Loucy (cell line): Measurements from ENCODE around the gene SLCO2A1.

Experiments
- H2AFZ ChIP-seq: fragments of 200-600 bp; sonication (generic); 2 replicates; pipeline ENCODE4 v1.6.0; 2016; ENCODE audit warnings: antibody characterized with exemption, mild to moderate bottlenecking, low read length, moderate library complexity
- H3F3A ChIP-seq: fragments of 200-600 bp; 2 replicates; pipeline ENCODE4 v1.6.0; 2016; ENCODE audit warnings: antibody characterized with exemption, low read depth, mild to moderate bottlenecking
- H3K27me3 ChIP-seq: fragments of 200-600 bp; sonication (generic); 2 replicates; pipeline ENCODE4 v1.6.1; 2014; ENCODE audit warnings: low read length, mild to moderate bottlenecking; ENCODE audit not compliant: insufficient read depth, poor library complexity, severe bottlenecking
- H3K36me3 ChIP-seq: fragments of 200-600 bp; sonication (generic); 2 replicates; pipeline ENCODE4 v1.6.1; 2016; ENCODE audit warnings: low read length; ENCODE audit not compliant: insufficient read depth
- H3K4me1 ChIP-seq: fragments of 200-600 bp; sonication (generic); 2 replicates; pipeline ENCODE4 v1.5.1; 2014; ENCODE audit warnings: low read length, mild to moderate bottlenecking; ENCODE audit not compliant: insufficient read depth, poor library complexity, severe bottlenecking
- H3K4me2 ChIP-seq: fragments of 200-600 bp; sonication (generic); 2 replicates; pipeline ENCODE4 v1.6.0; 2014; ENCODE audit warnings: antibody characterized with exemption, low read length, low read depth, mild to moderate bottlenecking; ENCODE audit not compliant: poor library complexity, severe bottlenecking
- H3K4me3 ChIP-seq: fragments of 200-600 bp; sonication (generic); 2 replicates; pipeline ENCODE4 v1.5.1; 2014; ENCODE audit warnings: low read length, mild to moderate bottlenecking, mixed read lengths; ENCODE audit not compliant: poor library complexity, severe bottlenecking
- H3K79me2 ChIP-seq: fragments of 200-600 bp; sonication (generic); 2 replicates; pipeline ENCODE4 v1.6.1; 2014; ENCODE audit warnings: low read length; ENCODE audit not compliant: insufficient read depth
- H3K9ac ChIP-seq: fragments of 200-600 bp; sonication (generic); 2 replicates; pipeline ENCODE4 v1.6.0; 2014; ENCODE audit warnings: mild to moderate bottlenecking, low read depth, low read length, moderate library complexity; ENCODE audit not compliant: poor library complexity, severe bottlenecking
- H3K9me2 ChIP-seq: fragments of 200-600 bp; sonication (generic); replicated peaks from 2 replicates; pipeline ENCODE4 v1.6.1; 2016; ENCODE audit warnings: low read depth, low read length, mixed read lengths
- H3K9me3 ChIP-seq: fragments of 200-600 bp; sonication (generic); 2 replicates; pipeline ENCODE4 v1.6.1; 2014; ENCODE audit warnings: mild to moderate bottlenecking, antibody characterized with exemption, low read length, low read depth; ENCODE audit not compliant: insufficient read depth
- H4K20me1 ChIP-seq: fragments of 200-600 bp; sonication (generic); 2 replicates; pipeline ENCODE4 v1.6.0; 2014; ENCODE audit warnings: antibody characterized with exemption, low read length, mild to moderate bottlenecking; ENCODE audit not compliant: insufficient read depth, poor library complexity, severe bottlenecking
- CTCF ChIP-seq: fragments of 200-600 bp; sonication (generic); conservative IDR thresholded peaks from 2 replicates; pipeline ENCODE4 v1.5.1; 2014; ENCODE audit warnings: mild to moderate bottlenecking, antibody characterized with exemption, low read length
- EZH2phosphoT487 ChIP-seq: fragments of 200-600 bp; IDR thresholded peaks from 2 replicates; pipeline ENCODE4 v1.6.1; 2018; ENCODE audit warnings: antibody characterized with exemption, mild to moderate bottlenecking, moderate library complexity, borderline replicate concordance

The SLCO2A1 gene

GRCh38 chr3:134065252-134066157 lies 35.8 kb upstream of the SLCO2A1 start:
- no peak overlapping the region for H3K9ac ChIP-seq
- no peaks in the 10 kb centered on the region for H3F3A ChIP-seq

GRCh38 chr3:134064081-134064480 lies 34.4 kb upstream of the SLCO2A1 start:
- H4K20me1 ChIP-seq, result no peaks in the 10 kb centered on the region

More at GRCh38 chr3:134065252-134066157, 35.8 kb upstream of the SLCO2A1 start:
- no peaks in the 10 kb centered on the region for H3K9me3 ChIP-seq
- H3K9me2 ChIP-seq, result no peaks in the 10 kb centered on the region
- H3K4me2 ChIP-seq, result no peak overlapping the region
- no peaks in the 10 kb centered on the region for H4K20me1 ChIP-seq
- no peaks in the 10 kb centered on the region for H3K36me3 ChIP-seq
- TF ChIP-seq EZH2phosphoT487, result no peak
- no peak for TF ChIP-seq CTCF
- H3K4me3 ChIP-seq, result no peak overlapping the region
- no peaks in the 10 kb centered on the region for H3K27me3 ChIP-seq
- no peaks in the 10 kb centered on the region for H3K4me1 ChIP-seq
- H3K79me2 ChIP-seq, result no peaks in the 10 kb centered on the region
- H2AFZ ChIP-seq, result no peak overlapping the region

GRCh38 chr3:134061401-134061800 lies 31.7 kb upstream of the SLCO2A1 start:
- H3K9me3 ChIP-seq, result no peaks in the 10 kb centered on the region
- H2AFZ ChIP-seq, result no peak overlapping the region
- peaks cover 29% of the 10 kb centered on the region for H3K4me1 ChIP-seq
- H3F3A ChIP-seq, result no peaks in the 10 kb centered on the region
- no peaks in the 10 kb centered on the region for H3K79me2 ChIP-seq
- no peaks in the 10 kb centered on the region for H3K36me3 ChIP-seq
- no peak overlapping the region for H3K4me2 ChIP-seq
- TF ChIP-seq EZH2phosphoT487 (no peak), CTCF (no peak)
- H3K27me3 ChIP-seq, result no peaks in the 10 kb centered on the region
- H3K9me2 ChIP-seq, result no peaks in the 10 kb centered on the region
- H3K4me3 ChIP-seq, result no peak overlapping the region
- no peaks in the 10 kb centered on the region for H4K20me1 ChIP-seq
- H3K9ac ChIP-seq, result no peak overlapping the region

More at GRCh38 chr3:134064081-134064480, 34.4 kb upstream of the SLCO2A1 start:
- Histone ChIP-seq H3F3A (no peaks in the 10 kb centered on the region), H3K4me1 (peaks cover 3% of the 10 kb centered on the region), H3K9me3 (no peaks in the 10 kb centered on the region), H2AFZ (no peak overlapping the region), H3K36me3 (no peaks in the 10 kb centered on the region), H3K27me3 (no peaks in the 10 kb centered on the region), H3K4me3 (no peak overlapping the region), H3K79me2 (no peaks in the 10 kb centered on the region), H3K9ac (no peak overlapping the region), H3K9me2 (no peaks in the 10 kb centered on the region), H3K4me2 (no peak overlapping the region)
- TF ChIP-seq EZH2phosphoT487 (no peak), CTCF (no peak)
